DMS153 treated with DMSO at 0.1 percent for 48 hours (cell line): Measurements from ENCODE around the gene HPN.
"Not testable (repeated sequence)": the region's sequence is repeated elsewhere in the genome, so short reads cannot be mapped to it uniquely, and the experiment has no call there.

Experiments used
- DNase-seq: peaks from one replicate; lab custom pipeline; 2025; ENCODE audit not compliant: unreplicated experiment; lab: John Stamatoyannopoulos, UW

The HPN gene

DNA sequence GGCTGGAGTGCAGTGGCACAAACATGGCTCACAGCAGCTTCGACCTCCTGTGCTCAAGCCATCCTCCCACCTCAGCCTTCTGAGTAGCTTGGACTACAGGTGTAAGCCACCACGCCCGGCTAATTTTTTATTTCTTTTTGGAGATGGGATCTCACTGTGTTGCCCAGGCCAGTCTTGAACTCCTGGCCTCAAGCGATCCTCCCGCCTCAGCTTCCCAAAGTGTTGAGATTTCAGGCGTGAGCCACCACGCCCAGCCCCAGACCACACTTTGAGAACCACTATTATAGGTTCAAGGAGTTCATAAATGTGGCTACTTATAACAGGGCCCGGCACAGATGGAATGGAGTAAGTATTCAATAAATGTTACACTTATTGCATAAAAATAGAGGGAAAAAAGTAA, 14.5 kb upstream of the HPN start:
- no peak for DNase-seq

DNA sequence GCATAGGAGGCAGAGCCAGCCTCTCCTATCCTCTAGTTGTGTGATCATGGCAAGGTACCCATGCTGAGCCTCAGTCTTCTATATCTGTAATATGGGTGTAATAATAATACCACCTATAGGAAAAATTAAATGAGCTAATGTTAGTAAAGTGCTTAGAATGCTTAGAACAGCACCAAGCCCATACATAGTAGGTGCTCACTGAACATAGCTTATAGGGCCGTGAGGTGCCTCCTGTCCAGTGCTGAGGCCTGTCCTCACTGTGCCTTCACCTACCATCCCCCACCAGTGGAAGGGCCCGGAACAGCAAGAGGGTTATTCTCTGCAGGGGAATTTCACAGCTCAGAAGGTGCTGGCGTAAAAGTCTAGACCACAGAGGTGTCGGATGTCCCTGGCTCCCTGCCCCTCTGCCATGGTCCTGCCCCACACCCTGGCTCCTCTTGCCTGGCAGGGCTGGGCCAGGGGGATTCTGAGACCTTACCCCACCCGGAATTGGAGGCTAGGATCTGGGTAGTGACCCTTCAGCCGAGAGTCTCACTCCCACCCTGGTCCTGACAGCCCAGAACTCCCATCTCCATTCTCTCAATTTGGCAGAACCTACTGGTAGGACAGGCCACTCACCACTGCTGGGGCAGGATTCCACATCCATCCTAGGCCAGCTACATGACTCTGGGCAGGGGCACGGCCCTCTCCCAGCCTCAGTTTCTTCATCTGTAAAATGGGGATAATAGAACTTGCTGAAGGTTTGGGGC, 13.5 kb upstream of the HPN start:
- no peak for DNase-seq

DNA sequence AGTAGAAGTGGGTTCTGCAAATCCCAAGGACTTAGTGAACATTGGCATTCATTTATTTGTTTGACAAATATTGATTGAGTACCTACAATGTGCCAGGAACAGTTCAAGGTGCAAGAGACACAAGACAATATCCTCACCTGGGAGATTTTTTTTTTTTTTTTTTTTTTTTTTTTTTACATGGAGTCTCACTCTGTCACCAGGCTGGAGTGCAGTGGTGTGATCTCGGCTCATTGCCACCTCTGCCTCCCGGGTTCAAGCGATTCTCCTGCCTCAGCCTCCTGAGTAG, 13.0 kb upstream of the HPN start:
- not testable (repeated sequence) for DNase-seq

- not testable (repeated sequence) for DNase-seq
Observed at GRCh38 chr19:35029275-35029736, 12.2 kb upstream of the HPN start.

GRCh38 chr19:35029737-35030256, 11.7 kb upstream of the HPN start:
- no peak for DNase-seq

DNA sequence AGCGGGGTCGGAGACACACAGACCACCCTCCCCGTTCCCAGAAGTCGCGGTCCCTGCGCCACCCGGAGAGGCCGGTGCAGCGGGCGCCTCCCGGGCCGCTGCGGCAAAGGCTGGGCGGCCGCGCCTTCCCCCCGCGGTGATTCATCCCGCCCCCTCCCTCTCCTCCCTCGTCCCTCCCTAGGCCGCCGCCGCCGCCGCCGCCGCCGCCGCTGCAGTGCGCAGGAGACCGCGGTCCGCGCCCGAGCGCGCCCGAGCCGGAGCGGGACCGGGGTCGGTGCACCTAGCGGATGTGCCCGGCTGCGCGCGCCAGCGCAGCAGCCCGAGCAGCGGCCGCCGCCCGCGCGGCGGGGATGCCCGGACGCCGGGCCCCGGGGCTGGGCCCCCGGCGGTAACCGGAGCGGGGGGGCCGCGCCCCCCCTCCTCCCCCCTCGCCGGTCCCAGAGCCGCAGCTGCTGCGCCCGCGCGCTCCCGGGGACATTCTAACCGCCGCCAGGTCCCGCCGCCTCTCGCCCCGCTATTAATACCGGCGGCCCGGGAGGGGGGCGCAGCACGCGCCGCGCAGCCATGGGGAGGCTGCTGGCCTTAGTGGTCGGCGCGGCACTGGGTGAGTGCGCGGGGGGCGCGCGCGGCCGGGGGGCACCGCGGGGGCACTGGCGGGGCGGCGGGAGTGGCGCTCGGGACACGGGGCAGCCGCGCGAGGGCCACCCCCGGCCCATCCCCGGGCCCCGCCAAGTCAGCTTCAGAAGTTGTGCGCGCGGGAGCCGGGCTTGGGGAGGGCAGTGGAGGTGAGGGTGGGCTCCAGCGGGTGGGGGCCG, 11.1 kb upstream of the HPN start, which contains the start of gene SCN1B:
SCN1B (plus strand) TSS at position 214 of the 815 bp plus-strand sequence; CDS start at position 565, 351 bp downstream.
- DNase-seq, result no peak

DNA sequence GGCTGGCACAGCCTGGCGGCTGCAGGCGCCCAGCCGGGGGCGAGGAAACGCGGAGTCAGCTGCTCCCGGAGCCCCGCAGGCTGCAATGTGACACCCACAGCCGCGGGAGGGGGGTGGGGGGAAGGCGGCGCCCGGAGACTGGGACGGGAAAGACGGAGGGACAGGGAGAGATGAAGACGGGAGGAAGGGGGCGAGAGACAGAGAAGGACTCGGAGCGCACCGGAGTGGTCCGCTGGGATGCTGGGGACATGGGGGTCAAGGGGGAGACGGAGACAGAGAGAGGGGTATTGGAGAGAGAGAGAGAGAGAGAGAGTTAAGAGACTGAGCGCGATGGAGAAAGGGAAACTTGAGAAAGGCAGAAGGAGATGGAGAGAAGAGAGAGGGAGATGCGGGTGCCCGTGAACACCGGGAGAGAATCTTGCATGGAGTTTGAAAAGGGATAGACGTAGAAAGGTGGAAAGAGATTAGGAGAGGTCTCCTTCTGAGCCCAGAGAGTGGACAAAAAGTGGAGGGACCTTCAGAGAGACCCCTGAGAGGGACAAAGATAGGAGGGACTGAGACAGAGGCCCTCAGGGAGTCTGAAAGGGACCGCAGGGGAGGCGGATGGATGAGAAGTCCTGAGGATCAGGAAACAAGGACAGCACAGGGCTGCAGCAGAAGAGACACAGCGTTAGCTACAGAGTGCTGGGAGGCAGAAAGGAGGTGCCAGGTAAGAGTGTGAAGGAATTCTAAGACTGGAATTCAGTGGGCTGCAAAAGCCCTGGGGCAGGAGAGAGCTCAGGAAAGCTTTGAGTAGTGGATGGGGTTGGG, 10.2 kb upstream of the HPN start:
- DNase-seq, result no peak

DNA sequence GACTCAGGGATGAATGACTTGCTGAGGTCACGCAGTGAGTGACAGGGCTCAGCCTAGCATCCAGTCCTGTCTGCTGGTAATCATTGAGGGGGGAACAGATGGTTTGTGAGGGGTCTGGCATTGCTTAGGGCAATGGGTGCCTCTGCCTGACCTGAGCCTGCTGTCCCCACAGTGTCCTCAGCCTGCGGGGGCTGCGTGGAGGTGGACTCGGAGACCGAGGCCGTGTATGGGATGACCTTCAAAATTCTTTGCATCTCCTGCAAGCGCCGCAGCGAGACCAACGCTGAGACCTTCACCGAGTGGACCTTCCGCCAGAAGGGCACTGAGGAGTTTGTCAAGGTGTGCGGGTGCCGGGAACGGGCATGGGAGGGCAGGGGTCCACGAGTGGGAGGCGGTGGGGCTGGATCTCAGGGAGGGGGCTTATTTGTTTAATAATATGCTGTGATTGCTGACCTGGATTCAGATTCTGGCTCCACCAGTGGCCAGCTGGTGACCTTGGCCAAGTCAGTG, 9.1 kb upstream of the HPN start:
- no peak for DNase-seq

- no peak for DNase-seq
Observed at GRCh38 chr19:35033067-35034004, 8.2 kb upstream of the HPN start.

- no peak for DNase-seq
Observed at GRCh38 chr19:35034005-35034502, 7.5 kb upstream of the HPN start.

GRCh38 chr19:35034588-35035382, 6.7 kb upstream of the HPN start:
- no peak for DNase-seq

- no peak for DNase-seq
Observed at GRCh38 chr19:35037716-35038622, 3.6 kb upstream of the HPN start.

DNA sequence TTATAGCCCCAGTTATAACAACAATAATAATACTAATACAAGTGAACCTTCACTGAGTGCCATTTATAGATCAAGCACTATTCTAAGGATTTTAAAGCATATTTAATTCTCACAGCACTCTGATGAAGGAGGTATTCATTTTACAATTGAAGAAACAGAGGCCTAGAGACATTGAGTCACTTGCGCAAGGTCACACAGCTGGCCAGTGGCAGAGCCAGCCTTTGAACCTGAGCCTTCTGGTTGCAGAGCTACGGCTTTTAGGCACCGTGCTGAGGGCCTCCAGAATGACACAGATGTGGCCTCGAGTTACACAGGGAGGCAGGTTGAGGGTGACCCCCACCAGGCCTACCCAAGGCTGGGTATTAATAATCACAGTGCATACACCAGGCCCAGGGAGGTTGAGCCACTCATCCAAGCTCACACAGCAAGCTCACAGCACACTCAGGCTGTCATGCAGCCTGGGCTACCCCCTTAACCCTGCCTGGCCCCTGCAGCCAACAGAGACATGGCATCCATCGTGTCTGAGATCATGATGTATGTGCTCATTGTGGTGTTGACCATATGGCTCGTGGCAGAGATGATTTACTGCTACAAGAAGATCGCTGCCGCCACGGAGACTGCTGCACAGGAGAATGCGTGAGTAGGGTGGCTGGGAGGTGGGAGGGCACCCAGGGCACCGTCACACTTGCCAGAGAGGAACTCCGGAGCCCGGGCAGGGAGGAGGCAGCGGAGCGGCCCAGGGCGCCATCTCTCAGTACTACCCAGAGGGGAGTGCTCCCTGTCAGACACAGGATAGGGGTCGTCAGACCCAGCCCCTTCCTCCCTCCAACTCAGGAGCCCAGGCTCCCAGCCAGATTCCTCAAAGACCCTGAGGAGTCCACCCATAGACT, 2.7 kb upstream of the HPN start:
- no peak for DNase-seq

DNA sequence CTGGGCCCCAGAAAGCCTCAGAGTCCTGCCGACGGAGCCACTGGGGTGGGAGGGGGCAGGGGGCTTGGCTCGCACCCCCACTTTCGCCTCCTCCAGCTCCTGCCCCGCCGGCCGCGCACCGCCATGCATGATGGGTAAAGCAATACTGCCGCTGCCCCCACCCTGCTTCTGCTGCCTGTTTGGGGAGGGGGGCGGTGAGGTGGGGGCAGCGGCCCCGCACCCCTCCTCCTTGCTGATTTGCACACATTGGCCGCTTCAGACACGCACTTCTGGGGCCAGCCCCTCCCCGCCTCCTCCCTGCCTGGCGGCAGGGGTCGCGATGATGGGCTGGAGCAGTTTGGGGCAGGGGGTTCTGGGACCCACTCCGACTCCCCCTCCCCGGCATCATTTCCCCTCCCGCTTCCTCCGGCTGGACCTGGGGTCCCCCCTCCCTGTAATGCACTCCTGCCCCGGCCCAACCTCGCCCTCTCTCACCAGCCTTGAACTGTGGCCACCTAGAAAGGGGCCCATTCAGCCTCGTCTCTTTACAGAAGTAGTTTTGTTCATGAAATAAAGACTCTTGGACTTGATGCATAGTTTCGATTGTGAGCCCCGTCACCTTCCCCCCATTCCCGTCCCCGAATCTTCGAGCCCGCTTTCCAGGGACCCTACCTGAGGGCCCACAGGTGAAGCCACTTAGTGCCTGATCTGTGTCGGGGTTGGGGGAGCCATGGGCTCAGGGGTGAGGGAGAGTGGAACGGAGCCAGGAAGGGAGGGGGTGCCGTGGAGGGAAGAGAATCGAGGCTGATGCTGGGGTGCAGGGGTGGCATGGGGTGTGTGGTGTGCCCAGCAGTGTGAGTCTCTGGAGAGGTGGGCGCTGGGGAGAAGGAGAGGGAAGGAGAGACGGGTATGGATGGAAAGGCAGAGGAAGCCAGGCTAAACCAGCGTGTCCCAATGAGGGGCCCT, 1.4 kb upstream of the HPN start:
- no peak for DNase-seq

GRCh38 chr19:35040826-35041547, 534 bp upstream of the HPN start:
- DNase-seq, result no peak
